Fibroblast of the aortic adventitia (primary cell): Measurements from ENCODE around the gene LRCH1. TPM values are rescaled to one million over a fixed set of nuclear protein-coding genes. Genes with fewer than 3 reads are reported as not detected.

Source experiments
- DNase-seq: peaks from one replicate; pipeline ENCODE4 v3.0.0-alpha.2; 2010; ENCODE audit warnings: low read depth
- H3K4me3 ChIP-seq: 2 replicates; pipeline ENCODE4 v1.5.1; 2011; ENCODE audit warnings: low read depth, mild to moderate bottlenecking, control low read depth, low read length, moderate library complexity
- CTCF ChIP-seq: IDR thresholded peaks from 2 replicates; pipeline ENCODE4 v1.5.1; 2011; ENCODE audit warnings: mild to moderate bottlenecking, low read length, control low read depth, inconsistent platforms; ENCODE audit not compliant: insufficient read depth
- total RNA-seq: library from RNA; depleted of rRNA; stranded (reverse); fragments of >200 nt; gene quantifications from 2 replicates; pipeline ENCODE4 v1.2.3, GENCODE V29; 2012; ENCODE audit warnings: low replicate concordance

Gene LRCH1
- total RNA-seq, 1 donor, result 9.5 TPM

- no peak overlapping the region for H3K4me3 ChIP-seq
- TF ChIP-seq CTCF, result no peak
- DNase-seq, result peak; percentile 86
These were observed 69.8 kb downstream of the LRCH1 start for GRCh38 chr13:46622630-46623256.

DNA sequence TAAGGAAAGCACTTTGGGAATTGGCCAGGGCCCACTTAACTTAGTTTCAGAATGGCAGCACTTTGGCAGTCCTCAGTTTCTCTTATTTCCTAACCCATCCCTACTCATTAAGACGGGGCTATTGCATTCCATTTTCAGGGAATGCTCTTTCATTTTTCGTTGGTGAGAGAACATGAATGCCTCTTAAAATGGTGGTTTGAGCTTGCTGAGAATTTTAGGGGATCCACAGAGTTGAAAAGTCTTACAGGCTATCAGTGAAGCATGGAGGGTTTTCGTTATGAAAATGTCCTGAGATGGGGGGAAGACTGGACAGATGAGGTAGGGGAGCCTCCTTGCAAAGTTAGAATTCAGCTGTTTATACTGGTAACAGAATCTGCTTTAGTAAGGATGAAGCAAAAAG, 71.4 kb downstream of the LRCH1 start:
- no peak for DNase-seq
- TF ChIP-seq CTCF, result no peak
- no peak overlapping the region for H3K4me3 ChIP-seq

DNA sequence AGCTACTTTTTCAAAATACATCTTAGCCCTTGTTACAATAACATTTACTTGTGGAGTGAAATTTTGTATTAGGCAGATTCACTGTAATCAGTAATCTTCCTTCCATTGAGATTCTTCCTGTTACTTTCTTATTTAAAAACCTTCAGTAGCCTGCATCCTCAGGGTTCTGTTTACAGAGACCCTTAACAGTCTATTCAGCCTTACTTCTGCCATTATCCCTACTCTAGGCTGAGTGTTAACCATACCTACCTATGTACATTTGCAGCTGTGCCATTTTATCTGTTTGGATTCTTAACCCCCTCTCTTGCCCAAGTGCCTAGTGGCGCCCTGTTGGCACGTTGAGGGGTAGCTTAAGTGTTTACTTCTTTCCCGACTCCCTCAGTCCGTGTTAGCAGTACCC, 71.9 kb downstream of the LRCH1 start:
- H3K4me3 ChIP-seq, result no peak overlapping the region
- no peak for TF ChIP-seq CTCF
- DNase-seq, result no peak

DNA sequence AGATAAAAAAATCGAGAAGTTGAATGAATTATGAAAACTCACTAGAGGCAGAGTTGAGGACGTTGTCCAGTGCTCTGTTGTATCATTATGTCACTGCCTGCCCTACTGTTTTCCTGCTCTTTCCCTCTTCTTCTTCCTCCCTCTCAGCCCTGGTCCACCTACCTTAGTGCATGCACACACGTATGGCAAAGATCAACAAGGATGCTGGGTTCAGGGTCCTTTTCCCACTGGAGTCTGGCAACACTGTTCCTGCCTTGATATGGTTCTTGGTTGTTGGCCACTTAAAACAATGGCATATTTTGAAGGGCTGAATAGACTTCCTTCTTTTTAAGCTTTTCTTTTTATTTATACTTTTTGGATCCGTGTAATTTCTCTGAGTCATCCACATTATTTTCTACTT, 74.5 kb downstream of the LRCH1 start:
- TF ChIP-seq CTCF, result no peak
- no peak overlapping the region for H3K4me3 ChIP-seq
- no peak for DNase-seq

DNA sequence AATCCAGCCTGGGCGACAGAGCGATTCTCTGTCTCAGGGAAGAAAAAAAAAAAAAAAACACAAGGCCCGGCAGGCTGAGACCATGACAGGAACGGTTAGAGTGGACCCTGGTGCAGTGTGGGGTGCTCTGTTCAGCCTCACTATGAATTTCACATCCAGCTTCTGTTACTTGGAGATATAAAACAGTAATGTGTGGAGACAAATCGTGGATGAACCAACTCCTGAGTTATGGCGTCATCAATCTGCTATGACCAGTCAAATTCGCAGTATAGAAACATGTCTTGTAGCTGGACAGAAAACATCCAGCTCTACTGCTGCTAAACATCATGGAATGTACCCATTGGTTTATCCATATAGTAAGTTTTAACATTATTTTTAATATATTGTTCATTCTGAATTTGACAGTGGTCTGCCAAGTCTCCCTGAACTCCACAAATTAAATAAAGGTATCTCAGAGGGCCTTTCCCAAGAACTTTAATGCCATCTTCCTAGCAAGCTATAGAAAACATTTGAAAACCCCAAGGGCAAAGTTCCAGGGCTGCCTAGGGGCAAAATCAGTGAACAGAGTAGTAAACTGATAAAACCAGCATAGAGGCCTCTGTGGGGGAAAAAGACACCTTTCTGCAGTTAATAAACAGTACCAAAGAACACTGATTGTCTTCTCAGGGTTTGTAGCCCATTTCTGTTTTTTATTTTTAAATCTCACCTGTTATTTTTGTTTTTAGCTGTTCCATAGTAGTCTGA, 75.8 kb downstream of the LRCH1 start:
- TF ChIP-seq CTCF, result no peak
- no peak overlapping the region for H3K4me3 ChIP-seq
- no peak for DNase-seq

DNA sequence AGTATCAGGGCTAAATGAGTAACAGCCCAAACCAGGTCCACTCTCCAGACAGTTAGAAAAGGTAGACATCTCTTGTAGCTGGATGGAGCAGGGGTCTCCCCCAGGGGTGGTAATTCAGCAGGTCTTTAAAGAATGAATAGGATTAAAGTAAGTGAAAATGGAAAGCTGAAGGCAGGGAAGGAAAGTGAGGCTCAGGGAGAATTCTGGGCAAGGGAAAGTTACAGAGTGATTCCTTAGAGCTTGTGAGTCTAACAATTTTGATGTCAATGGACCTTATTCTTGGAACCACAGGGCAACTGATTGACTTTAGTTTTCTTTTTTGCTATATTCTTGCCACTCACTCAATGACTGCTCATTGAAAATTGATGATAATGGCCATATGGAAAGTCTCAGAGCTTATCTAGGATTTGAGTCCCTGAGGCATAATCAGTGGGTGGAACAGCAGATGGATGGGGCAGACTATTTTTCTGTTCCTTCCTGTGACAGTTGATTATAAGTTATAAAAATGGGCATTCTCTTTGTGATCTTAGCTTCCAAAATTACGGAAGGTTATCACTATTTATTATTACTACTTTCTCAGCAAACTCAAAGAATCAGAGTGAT, 76.9 kb downstream of the LRCH1 start:
- DNase-seq, result no peak
- TF ChIP-seq CTCF, result no peak
- no peak overlapping the region for H3K4me3 ChIP-seq
